Stromal cell of bone marrow (primary cell): ENCODE data around the gene TMEM213.
"Not testable (repeated sequence)": the region's sequence is repeated elsewhere in the genome, so short reads cannot be mapped to it uniquely, and the experiment has no call there.

ENCODE experiments used
- DNase-seq: peaks from one replicate; pipeline ENCODE4 v3.0.0-alpha.2; 2012; ENCODE audit warnings: low read depth

Gene TMEM213

GRCh38 chr7:138797046-138797445, 748 bp upstream of the TMEM213 start:
- DNase-seq: not testable (repeated sequence)

- DNase-seq: no peak
These were observed 1.0 kb downstream of the TMEM213 start for GRCh38 chr7:138798836-138799235.

GRCh38 chr7:138799336-138800000, 1.7 kb downstream of the TMEM213 start:
- no peak for DNase-seq

GRCh38 chr7:138801256-138801655, 3.5 kb downstream of the TMEM213 start:
- DNase-seq: no peak

GRCh38 chr7:138802706-138803105, 4.9 kb downstream of the TMEM213 start:
- no peak for DNase-seq

- DNase-seq: no peak
These were observed 6.8 kb downstream of the TMEM213 start for GRCh38 chr7:138804618-138805017.

- DNase-seq: no peak
These were observed 11.6 kb downstream of the TMEM213 start for GRCh38 chr7:138809346-138809745.

- DNase-seq: not testable (repeated sequence)
These were observed 13.5 kb downstream of the TMEM213 start for GRCh38 chr7:138811327-138811726.

GRCh38 chr7:138813945-138814344, 16.2 kb downstream of the TMEM213 start:
- no peak for DNase-seq

- no peak for DNase-seq
These were observed 17.1 kb downstream of the TMEM213 start for GRCh38 chr7:138814816-138815332.

- DNase-seq: no peak
These were observed 18.9 kb downstream of the TMEM213 start for GRCh38 chr7:138816650-138817049.

GRCh38 chr7:138819625-138820024, 21.8 kb downstream of the TMEM213 start:
- DNase-seq: no peak

GRCh38 chr7:138821912-138822311, 24.1 kb downstream of the TMEM213 start:
- DNase-seq: no peak

GRCh38 chr7:138822867-138823535, 25.2 kb downstream of the TMEM213 start:
- DNase-seq: no peak

- no peak for DNase-seq
These were observed 27.4 kb downstream of the TMEM213 start for GRCh38 chr7:138825049-138825721.

GRCh38 chr7:138828302-138828701, 30.5 kb downstream of the TMEM213 start:
- no peak for DNase-seq

GRCh38 chr7:138829335-138829734, 31.5 kb downstream of the TMEM213 start:
- no peak for DNase-seq

- no peak for DNase-seq
These were observed 35.2 kb downstream of the TMEM213 start for GRCh38 chr7:138832966-138833365.

GRCh38 chr7:138833596-138833995, 35.8 kb downstream of the TMEM213 start:
- DNase-seq: no peak

- no peak for DNase-seq
These were observed 36.8 kb downstream of the TMEM213 start for GRCh38 chr7:138834583-138834982.

- no peak for DNase-seq
These were observed 37.3 kb downstream of the TMEM213 start for GRCh38 chr7:138835087-138835486.

- no peak for DNase-seq
These were observed 39.8 kb downstream of the TMEM213 start for GRCh38 chr7:138837627-138838026.

GRCh38 chr7:138838166-138838565, 40.4 kb downstream of the TMEM213 start:
- DNase-seq: no peak
